ENCODE measurements around the gene TIGAR.

The TIGAR gene

GRCh38 chr12:4286771-4287317, 34.2 kb upstream of the TIGAR start:
- Histone ChIP-seq H3K9ac (ENCODE audit: low read length) (no peak overlapping the region), H3K27me3 (ENCODE audit: control insufficient read depth, insufficient read depth, low read length) (no peaks in the 10 kb centered on the region), H3K4me1 (ENCODE audit: control insufficient read depth, insufficient read depth, low read length) (no peaks in the 10 kb centered on the region), H3K36me3 (ENCODE audit: control insufficient read depth, insufficient read depth, low read length) (no peaks in the 10 kb centered on the region), H3K4me3 (ENCODE audit: low read length) (no peak overlapping the region), H3K9me3 (ENCODE audit: control insufficient read depth, low read length) (no peaks in the 10 kb centered on the region)

GRCh38 chr12:4287325-4288211, 33.4 kb upstream of the TIGAR start:
- Histone ChIP-seq H3K27me3 (ENCODE audit: control insufficient read depth, insufficient read depth, low read length) (no peaks in the 10 kb centered on the region), H3K4me1 (ENCODE audit: control insufficient read depth, insufficient read depth, low read length) (no peaks in the 10 kb centered on the region), H3K36me3 (ENCODE audit: control insufficient read depth, insufficient read depth, low read length) (no peaks in the 10 kb centered on the region), H3K4me3 (ENCODE audit: low read length) (no peak overlapping the region), H3K9ac (ENCODE audit: low read length) (no peak overlapping the region), H3K9me3 (ENCODE audit: control insufficient read depth, low read length) (no peaks in the 10 kb centered on the region)

GRCh38 chr12:4288296-4289131, 32.5 kb upstream of the TIGAR start:
- Histone ChIP-seq H3K36me3 (ENCODE audit: control insufficient read depth, insufficient read depth, low read length) (no peaks in the 10 kb centered on the region), H3K27me3 (ENCODE audit: control insufficient read depth, insufficient read depth, low read length) (no peaks in the 10 kb centered on the region), H3K9me3 (ENCODE audit: control insufficient read depth, low read length) (no peaks in the 10 kb centered on the region), H3K9ac (ENCODE audit: low read length) (no peak overlapping the region), H3K4me1 (ENCODE audit: control insufficient read depth, insufficient read depth, low read length) (no peaks in the 10 kb centered on the region), H3K4me3 (ENCODE audit: low read length) (no peak overlapping the region)

- H3K36me3 ChIP-seq (ENCODE audit: control insufficient read depth, insufficient read depth, low read length): no peaks in the 10 kb centered on the region
- H3K4me3 ChIP-seq (ENCODE audit: low read length): no peak overlapping the region
- H3K9ac ChIP-seq (ENCODE audit: low read length): no peak overlapping the region
- no peaks in the 10 kb centered on the region for H3K9me3 ChIP-seq (ENCODE audit: control insufficient read depth, low read length)
- no peaks in the 10 kb centered on the region for H3K27me3 ChIP-seq (ENCODE audit: control insufficient read depth, insufficient read depth, low read length)
- H3K4me1 ChIP-seq (ENCODE audit: control insufficient read depth, insufficient read depth, low read length): no peaks in the 10 kb centered on the region
These were observed 31.7 kb upstream of the TIGAR start for GRCh38 chr12:4289231-4289878.

GRCh38 chr12:4289998-4290790, 30.8 kb upstream of the TIGAR start:
- no peak overlapping the region for H3K4me3 ChIP-seq (ENCODE audit: low read length)
- no peaks in the 10 kb centered on the region for H3K36me3 ChIP-seq (ENCODE audit: control insufficient read depth, insufficient read depth, low read length)
- H3K9me3 ChIP-seq (ENCODE audit: control insufficient read depth, low read length): no peaks in the 10 kb centered on the region
- no peaks in the 10 kb centered on the region for H3K4me1 ChIP-seq (ENCODE audit: control insufficient read depth, insufficient read depth, low read length)
- no peak overlapping the region for H3K9ac ChIP-seq (ENCODE audit: low read length)
- H3K27me3 ChIP-seq (ENCODE audit: control insufficient read depth, insufficient read depth, low read length): no peaks in the 10 kb centered on the region

GRCh38 chr12:4292341-4293073, 28.5 kb upstream of the TIGAR start:
- Histone ChIP-seq H3K9me3 (ENCODE audit: control insufficient read depth, low read length) (no peaks in the 10 kb centered on the region), H3K36me3 (ENCODE audit: control insufficient read depth, insufficient read depth, low read length) (no peaks in the 10 kb centered on the region), H3K27me3 (ENCODE audit: control insufficient read depth, insufficient read depth, low read length) (no peaks in the 10 kb centered on the region), H3K9ac (ENCODE audit: low read length) (no peak overlapping the region), H3K4me3 (ENCODE audit: low read length) (no peak overlapping the region), H3K4me1 (ENCODE audit: control insufficient read depth, insufficient read depth, low read length) (no peaks in the 10 kb centered on the region)

GRCh38 chr12:4293299-4293965, 27.6 kb upstream of the TIGAR start:
- no peak overlapping the region for H3K4me3 ChIP-seq (ENCODE audit: low read length)
- no peaks in the 10 kb centered on the region for H3K27me3 ChIP-seq (ENCODE audit: control insufficient read depth, insufficient read depth, low read length)
- no peaks in the 10 kb centered on the region for H3K9me3 ChIP-seq (ENCODE audit: control insufficient read depth, low read length)
- no peaks in the 10 kb centered on the region for H3K4me1 ChIP-seq (ENCODE audit: control insufficient read depth, insufficient read depth, low read length)
- H3K9ac ChIP-seq (ENCODE audit: low read length): no peak overlapping the region
- no peaks in the 10 kb centered on the region for H3K36me3 ChIP-seq (ENCODE audit: control insufficient read depth, insufficient read depth, low read length)

GRCh38 chr12:4293966-4294505, 27.0 kb upstream of the TIGAR start:
- Histone ChIP-seq H3K4me3 (ENCODE audit: low read length) (no peak overlapping the region), H3K9me3 (ENCODE audit: control insufficient read depth, low read length) (no peaks in the 10 kb centered on the region), H3K9ac (ENCODE audit: low read length) (no peak overlapping the region), H3K27me3 (ENCODE audit: control insufficient read depth, insufficient read depth, low read length) (no peaks in the 10 kb centered on the region), H3K36me3 (ENCODE audit: control insufficient read depth, insufficient read depth, low read length) (no peaks in the 10 kb centered on the region), H3K4me1 (ENCODE audit: control insufficient read depth, insufficient read depth, low read length) (no peaks in the 10 kb centered on the region)

- Histone ChIP-seq H3K4me1 (ENCODE audit: control insufficient read depth, insufficient read depth, low read length) (no peaks in the 10 kb centered on the region), H3K36me3 (ENCODE audit: control insufficient read depth, insufficient read depth, low read length) (no peaks in the 10 kb centered on the region)
These were observed 24.3 kb upstream of the TIGAR start for GRCh38 chr12:4296751-4297150.

GRCh38 chr12:4297617-4298016, 23.4 kb upstream of the TIGAR start:
- no peaks in the 10 kb centered on the region for H3K36me3 ChIP-seq (ENCODE audit: control insufficient read depth, insufficient read depth, low read length)
- no peak overlapping the region for H3K4me3 ChIP-seq (ENCODE audit: low read length)
- no peaks in the 10 kb centered on the region for H3K9me3 ChIP-seq (ENCODE audit: control insufficient read depth, low read length)
- H3K4me1 ChIP-seq (ENCODE audit: control insufficient read depth, insufficient read depth, low read length): no peaks in the 10 kb centered on the region
- no peak overlapping the region for H3K9ac ChIP-seq (ENCODE audit: low read length)
- no peaks in the 10 kb centered on the region for H3K27me3 ChIP-seq (ENCODE audit: control insufficient read depth, insufficient read depth, low read length)

More at GRCh38 chr12:4296751-4297150, 24.3 kb upstream of the TIGAR start:
- no peak overlapping the region for H3K4me3 ChIP-seq (ENCODE audit: low read length)
- no peaks in the 10 kb centered on the region for H3K9me3 ChIP-seq (ENCODE audit: control insufficient read depth, low read length)
- H3K27me3 ChIP-seq (ENCODE audit: control insufficient read depth, insufficient read depth, low read length): no peaks in the 10 kb centered on the region
- H3K9ac ChIP-seq (ENCODE audit: low read length): no peak overlapping the region

Data from mucosa of stomach (tissue), 1 donor.